Peyer's patch (tissue), 4 donors: Measurements from ENCODE around the gene EIF2B4.
"Not testable (repeated sequence)": the region's sequence is repeated elsewhere in the genome, so short reads cannot be mapped to it uniquely, and the experiment has no call there.

Source experiments
- POLR2A ChIP-seq, 2 donors: fragments of 450-650 bp; IDR thresholded peaks; one replicate each; pipeline ENCODE4 v1.5.1; 2017; ENCODE audit warnings: antibody characterized with exemption in 2 of 2, mild to moderate bottlenecking in 2 of 2, moderate library complexity in 2 of 2
- TF ChIP-seq, protein P1 (sequence below), 6 experiments: fragments of 450-650 bp in 4 of 6; fragments of 200-600 bp in 2 of 6; sonication (generic) in 1 of 6; IDR thresholded peaks; one replicate each; pipeline ENCODE4 v1.5.1; 2017 to 2019; ENCODE audit warnings: antibody characterized with exemption in 6 of 6, mild to moderate bottlenecking in 3 of 6, moderate library complexity in 1 of 6

DNA sequence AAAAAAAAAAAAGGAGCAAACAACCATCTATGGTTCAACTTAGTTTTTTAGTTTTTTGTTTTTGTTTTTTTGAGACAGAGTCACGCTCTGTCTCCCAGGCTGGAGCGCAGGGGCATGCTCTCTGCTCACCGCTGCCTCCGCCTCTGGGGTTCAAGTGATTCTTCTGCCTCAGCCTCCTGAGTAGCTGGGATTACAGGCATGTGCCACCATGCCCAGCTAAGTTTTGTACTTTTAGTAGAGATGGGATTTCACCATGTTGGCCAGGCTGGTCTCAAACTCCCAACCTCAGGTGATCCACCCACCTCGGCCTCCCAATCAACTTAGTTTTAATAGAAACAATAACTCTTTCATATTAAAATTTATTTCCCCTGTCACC lies 16.8 kb downstream of the EIF2B4 start:
- TF ChIP-seq, protein P1, sequence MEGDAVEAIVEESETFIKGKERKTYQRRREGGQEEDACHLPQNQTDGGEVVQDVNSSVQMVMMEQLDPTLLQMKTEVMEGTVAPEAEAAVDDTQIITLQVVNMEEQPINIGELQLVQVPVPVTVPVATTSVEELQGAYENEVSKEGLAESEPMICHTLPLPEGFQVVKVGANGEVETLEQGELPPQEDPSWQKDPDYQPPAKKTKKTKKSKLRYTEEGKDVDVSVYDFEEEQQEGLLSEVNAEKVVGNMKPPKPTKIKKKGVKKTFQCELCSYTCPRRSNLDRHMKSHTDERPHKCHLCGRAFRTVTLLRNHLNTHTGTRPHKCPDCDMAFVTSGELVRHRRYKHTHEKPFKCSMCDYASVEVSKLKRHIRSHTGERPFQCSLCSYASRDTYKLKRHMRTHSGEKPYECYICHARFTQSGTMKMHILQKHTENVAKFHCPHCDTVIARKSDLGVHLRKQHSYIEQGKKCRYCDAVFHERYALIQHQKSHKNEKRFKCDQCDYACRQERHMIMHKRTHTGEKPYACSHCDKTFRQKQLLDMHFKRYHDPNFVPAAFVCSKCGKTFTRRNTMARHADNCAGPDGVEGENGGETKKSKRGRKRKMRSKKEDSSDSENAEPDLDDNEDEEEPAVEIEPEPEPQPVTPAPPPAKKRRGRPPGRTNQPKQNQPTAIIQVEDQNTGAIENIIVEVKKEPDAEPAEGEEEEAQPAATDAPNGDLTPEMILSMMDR (IDR thresholded peaks at IDR 0.05), result not testable (repeated sequence)
- TF ChIP-seq POLR2A (IDR thresholded peaks at IDR 0.05), result not testable (repeated sequence)
